ENCODE measurements around the gene TMC1. TPM values are rescaled to one million over a fixed set of nuclear protein-coding genes. Genes with fewer than 3 reads are reported as not detected.

TMC1 gene
- polyA plus RNA-seq, 3 donors: 0.16 to 0.55 (median 0.40) TPM

DNA sequence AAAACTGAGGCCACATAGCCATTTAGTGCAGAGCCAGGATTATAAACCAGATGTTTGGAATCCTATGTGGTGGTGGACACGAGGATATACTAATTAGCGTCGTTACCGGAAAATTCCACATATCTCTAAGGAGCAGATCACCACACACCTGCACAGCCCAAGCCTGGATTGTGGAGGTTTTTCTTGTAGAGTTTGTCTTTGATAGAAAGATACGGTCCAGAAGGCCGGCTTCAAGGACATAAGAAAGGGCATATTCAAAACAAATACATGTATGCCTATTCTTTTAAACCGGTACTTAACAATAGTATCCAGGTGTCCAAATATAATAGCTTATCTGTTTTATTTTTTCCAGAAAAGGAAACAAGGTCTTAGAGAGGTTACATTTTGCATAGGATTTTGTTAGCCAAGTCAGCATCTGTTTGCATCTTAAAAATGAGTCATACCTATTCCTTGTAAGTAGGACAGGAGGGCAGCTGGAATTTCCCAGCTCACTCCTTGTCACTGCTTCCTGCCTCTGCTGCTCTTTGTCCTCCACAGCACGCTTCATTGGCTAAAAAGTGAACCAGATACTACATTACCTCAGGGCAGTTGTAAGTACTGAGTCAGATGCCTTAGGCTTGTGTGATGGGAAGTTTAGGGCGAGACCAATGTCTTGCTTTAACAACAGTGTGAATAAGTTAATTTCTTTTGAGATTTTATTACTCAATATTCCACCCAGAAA is 3.6 kb downstream of the TMC1 start:
- Histone ChIP-seq H2AFZ (ENCODE audit: insufficient read depth, low read depth, low read length, poor library complexity, severe bottlenecking) (no peak overlapping the region), H3K79me2 (ENCODE audit: insufficient read depth, low read length) (no peaks in the 10 kb centered on the region), H3K36me3 (replicated peaks in 1 of 2; ENCODE audit: control insufficient read depth in 1 of 2, insufficient read depth in 2 of 2, low read length in 2 of 2) (no peaks in the 10 kb centered on the region), H3K4me1 (ENCODE audit: control insufficient read depth in 1 of 2, insufficient read depth in 2 of 2, low read length in 2 of 2) (peaks cover 29 to 33% of the 10 kb centered on the region in 2 donors), H3K4me2 (replicated peaks; ENCODE audit: extremely low read depth, low read length, poor library complexity, severe bottlenecking) (no peak overlapping the region), H4K20me1 (ENCODE audit: insufficient read depth, low read length) (no peaks in the 10 kb centered on the region), H3K27ac (ENCODE audit: low read depth in 1 of 2, low read length in 2 of 2) (no peak overlapping the region), H3K9ac (ENCODE audit: insufficient read depth, low read length, poor library complexity, severe bottlenecking) (no peak overlapping the region), H3K27me3 (ENCODE audit: control insufficient read depth in 2 of 2, insufficient read depth in 2 of 2, low read length in 2 of 2) (no peaks in the 10 kb centered on the region), H3K4me3 (replicated peaks in 1 of 3; ENCODE audit: low read depth in 2 of 3, low read length in 3 of 3) (no peak overlapping the region), H3K9me3 (replicated peaks in 1 of 2; ENCODE audit: control insufficient read depth in 1 of 2, insufficient read depth in 1 of 2, low read length in 2 of 2) (no peaks in the 10 kb centered on the region)
- intact Hi-C loops (cut with micrococcal nuclease): loop anchor here (1.0 to 5.0 kb wide), 5 partner anchors 60 to 233 kb away; partner anchors contain the start of gene ZFAND5 (in 1 of the 2)
- Mint-ChIP-seq H3K4me1 (peaks cover 32% of the 10 kb centered on the region), H3K27me3 (ENCODE audit: low read depth in 3 of 3) (peaks cover 0 to 2% (median 2%) of the 10 kb centered on the region in 3 donors), H3K4me3 (no peak overlapping the region), H3K9me3 (peaks cover 0 to 3% (median 0%) of the 10 kb centered on the region in 7 donors), H3K36me3 (peaks cover 0 to 3% of the 10 kb centered on the region in 2 donors), H3K27ac (peak overlapping the region in 6 of 7 donors; percentile 3 to 92 (median 78))
- DNase-seq: peak; percentile 78 to 98 (median 85)
- TF ChIP-seq CTCF (IDR thresholded peaks at IDR 0.05): no peak
- WGBS (ENCODE audit: insufficient coverage): no CpG with 5 or more reads among the region's 9 CpGs

- Mint-ChIP-seq H3K27me3 (ENCODE audit: low read depth in 3 of 3) (peaks cover 0 to 2% (median 0%) of the 10 kb centered on the region in 3 donors), H3K9me3 (peaks cover 0 to 2% (median 0%) of the 10 kb centered on the region in 7 donors), H3K27ac (peak overlapping the region; percentile 90 to 98 (median 93)), H3K4me3 (peak overlapping the region; percentile 70 to 97), H3K4me1 (peaks cover 32% of the 10 kb centered on the region), H3K36me3 (peaks cover 0 to 3% of the 10 kb centered on the region in 2 donors)
- peaks cover 29 to 33% of the 10 kb centered on the region in 2 donors for H3K4me1 ChIP-seq (ENCODE audit: control insufficient read depth in 1 of 2, insufficient read depth in 2 of 2, low read length in 2 of 2)
- peak overlapping the region; percentile 68 for H3K4me2 ChIP-seq (replicated peaks; ENCODE audit: extremely low read depth, low read length, poor library complexity, severe bottlenecking)
- H3K27ac ChIP-seq (ENCODE audit: low read depth in 1 of 2, low read length in 2 of 2): peak overlapping the region; percentile 81 to 95
- no peaks in the 10 kb centered on the region for H3K79me2 ChIP-seq (ENCODE audit: insufficient read depth, low read length)
- H3K9ac ChIP-seq (ENCODE audit: insufficient read depth, low read length, poor library complexity, severe bottlenecking): peak overlapping the region; percentile 75
- H3K9me3 ChIP-seq (replicated peaks in 1 of 2; ENCODE audit: control insufficient read depth in 1 of 2, insufficient read depth in 1 of 2, low read length in 2 of 2): no peaks in the 10 kb centered on the region
- peak; percentile 85 to 92 (median 85) for DNase-seq
- peak overlapping the region; percentile 29 to 69 (median 41) for H3K4me3 ChIP-seq (replicated peaks in 1 of 3; ENCODE audit: low read depth in 2 of 3, low read length in 3 of 3)
- intact Hi-C loops (cut with micrococcal nuclease): loop anchor here (5.0 kb wide), 4 partner anchors 65 to 235 kb away; partner anchors contain the start of gene ZFAND5 (in 1 of the 2)
- peak overlapping the region; percentile 70 for H2AFZ ChIP-seq (ENCODE audit: insufficient read depth, low read depth, low read length, poor library complexity, severe bottlenecking)
- H3K36me3 ChIP-seq (replicated peaks in 1 of 2; ENCODE audit: control insufficient read depth in 1 of 2, insufficient read depth in 2 of 2, low read length in 2 of 2): no peaks in the 10 kb centered on the region
- no peaks in the 10 kb centered on the region for H4K20me1 ChIP-seq (ENCODE audit: insufficient read depth, low read length)
- no peaks in the 10 kb centered on the region for H3K27me3 ChIP-seq (ENCODE audit: control insufficient read depth in 2 of 2, insufficient read depth in 2 of 2, low read length in 2 of 2)
- no peak for TF ChIP-seq CTCF (IDR thresholded peaks at IDR 0.05)
- 29% methylated on average over 15 of the region's 19 CpGs for WGBS (ENCODE audit: insufficient coverage)
Observed at GRCh38 chr9:72526901-72527800, 5.7 kb downstream of the TMC1 start.
